GM19239 (cell line): ENCODE data around the gene GMCL2.

Experiments used
- DNase-seq: peaks from one replicate; pipeline ENCODE4 v3.0.0; 2011; ENCODE audit warnings: low spot score; ENCODE audit not compliant: insufficient read length
- FAIRE-seq: peaks from 2 replicates; lab custom pipeline; 2011; peaks lifted over from hg19 to GRCh38; lab: Jason Lieb, UNC

The GMCL2 gene

DNA sequence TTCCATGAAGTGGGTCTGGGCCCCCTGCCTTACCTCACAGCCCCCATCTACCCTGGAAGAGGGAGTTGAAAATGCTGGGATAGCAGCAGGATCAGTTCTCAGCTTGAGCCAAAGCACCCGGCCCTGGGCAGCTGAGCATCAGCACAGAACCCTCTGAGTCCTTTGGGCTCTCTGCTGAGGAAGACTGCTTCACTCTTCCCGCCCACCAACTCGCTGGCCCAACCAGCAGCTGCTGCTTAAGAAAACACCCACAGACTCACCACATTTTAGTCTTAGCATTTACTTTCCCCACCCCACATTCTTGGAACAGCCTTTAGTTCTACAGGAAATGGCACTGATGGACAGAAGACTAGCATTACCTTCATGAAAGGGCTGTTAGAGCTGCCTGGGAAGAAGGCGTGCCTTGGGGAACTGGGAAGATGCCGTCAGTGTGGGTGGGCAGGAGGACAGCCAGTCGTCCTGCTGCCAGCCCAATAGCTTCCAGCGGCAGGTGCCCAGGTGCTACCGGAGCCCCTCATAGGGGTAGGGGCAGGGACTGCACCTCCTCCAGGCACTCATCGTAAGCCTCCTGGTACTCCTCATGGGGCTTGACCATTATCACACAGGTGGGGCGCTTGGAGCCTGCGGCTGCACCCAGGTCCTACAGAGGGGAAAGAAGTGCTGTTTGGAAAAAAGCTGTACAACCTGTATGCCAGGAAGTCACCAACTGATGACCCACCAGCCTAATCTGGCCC is 37.8 kb downstream of the GMCL2 start:
- DNase-seq (no peak), FAIRE-seq (no peak)

GRCh38 chr5:178147406-178147805 is 39.8 kb downstream of the GMCL2 start:
- DNase-seq (no peak), FAIRE-seq (no peak)

GRCh38 chr5:178145965-178146820 is 41.0 kb downstream of the GMCL2 start:
- FAIRE-seq, result peak; percentile 81

DNA sequence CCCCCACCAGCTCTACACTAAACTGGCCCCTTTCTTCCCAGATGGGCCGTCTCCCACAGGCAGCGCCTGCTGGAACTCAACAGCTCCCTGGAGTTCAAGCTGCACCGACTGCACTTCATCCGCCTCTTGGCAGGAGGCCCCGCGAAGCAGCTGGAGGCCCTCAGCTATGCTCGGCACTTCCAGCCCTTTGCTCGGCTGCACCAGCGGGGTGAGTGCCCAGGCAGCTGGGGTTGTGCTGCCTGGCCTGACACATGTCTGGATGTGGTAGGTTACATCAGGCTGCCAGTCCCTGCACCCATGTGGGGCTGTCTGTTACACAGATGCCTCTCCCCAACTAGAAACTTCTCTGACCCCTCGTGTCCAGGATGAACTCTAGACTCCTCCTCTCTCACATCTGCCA is 43.3 kb downstream of the GMCL2 start:
- FAIRE-seq, result no peak

More at GRCh38 chr5:178145965-178146820, 41.0 kb downstream of the GMCL2 start:
- DNase-seq, result peak; percentile 54

GRCh38 chr5:178143246-178143645 is 43.9 kb downstream of the GMCL2 start:
- no peak for FAIRE-seq

More for the DNA sequence above, 43.3 kb downstream of the GMCL2 start:
- no peak for DNase-seq

GRCh38 chr5:178142642-178143041 is 44.5 kb downstream of the GMCL2 start:
- FAIRE-seq (no peak), DNase-seq (no peak)

More at GRCh38 chr5:178143246-178143645, 43.9 kb downstream of the GMCL2 start:
- DNase-seq, result no peak

GRCh38 chr5:178141550-178141949 is 45.6 kb downstream of the GMCL2 start:
- no peak for FAIRE-seq
- no peak for DNase-seq

DNA sequence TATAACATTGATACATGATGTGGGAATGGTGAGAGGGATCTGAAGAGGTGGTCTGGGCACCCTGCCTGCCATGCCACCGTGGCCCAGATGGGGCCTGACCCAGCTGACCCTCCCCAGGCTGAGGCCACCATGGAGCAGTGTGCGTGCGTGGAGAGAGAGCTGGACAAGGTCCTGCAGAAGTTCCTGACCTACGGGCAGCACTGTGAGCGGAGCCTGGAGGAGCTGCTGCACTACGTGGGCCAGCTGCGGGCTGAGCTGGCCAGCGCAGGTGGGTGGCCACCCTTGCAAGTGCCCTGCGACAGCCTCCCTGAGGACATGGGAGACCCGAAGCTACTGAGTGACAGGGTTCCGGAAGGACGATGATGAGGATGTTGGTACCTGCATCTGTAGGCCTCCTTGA is 49.2 kb downstream of the GMCL2 start:
- FAIRE-seq, result no peak
- no peak for DNase-seq

GRCh38 chr5:178136990-178137389 is 50.2 kb downstream of the GMCL2 start:
- FAIRE-seq (no peak), DNase-seq (no peak)
